Thyroid gland (tissue), 4 donors: ENCODE data around the gene ZC3H12C.

Source experiments
- POLR2A ChIP-seq, 2 donors: fragments of 450-650 bp; IDR thresholded peaks; one replicate each; pipeline ENCODE4 v1.6.1; 2017; ENCODE audit warnings: antibody characterized with exemption in 2 of 2, mild to moderate bottlenecking in 2 of 2, moderate library complexity in 1 of 2
- TF ChIP-seq, protein P1 (sequence below), 6 experiments: fragments of 200-600 bp in 3 of 6; fragments of 450-650 bp in 3 of 6; sonication (generic) in 3 of 6; IDR thresholded peaks; one replicate each; pipeline ENCODE4 v1.5.1; 2016 to 2019; ENCODE audit warnings: antibody characterized with exemption in 6 of 6, mild to moderate bottlenecking in 2 of 6, inconsistent platforms in 1 of 6, moderate library complexity in 1 of 6

DNA sequence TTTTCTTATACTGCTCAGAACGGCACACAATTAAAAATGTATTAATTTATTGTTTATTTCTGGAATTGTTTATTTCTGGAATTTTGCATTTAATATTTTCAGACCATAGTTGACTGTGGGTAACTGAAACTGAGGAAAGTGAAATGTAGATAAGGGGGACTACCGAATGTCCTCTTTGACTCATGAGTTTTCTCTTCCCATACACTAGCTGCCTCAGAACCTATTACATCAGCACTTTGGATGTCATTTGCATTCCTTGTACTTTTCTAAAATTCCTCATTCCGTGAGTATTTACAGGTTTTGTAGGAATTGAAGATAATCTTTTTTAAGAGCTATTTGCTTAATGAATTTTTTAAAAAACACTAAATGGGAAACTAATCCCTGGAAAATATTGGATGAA lies 29.8 kb downstream of the ZC3H12C start:
- TF ChIP-seq, protein P1, sequence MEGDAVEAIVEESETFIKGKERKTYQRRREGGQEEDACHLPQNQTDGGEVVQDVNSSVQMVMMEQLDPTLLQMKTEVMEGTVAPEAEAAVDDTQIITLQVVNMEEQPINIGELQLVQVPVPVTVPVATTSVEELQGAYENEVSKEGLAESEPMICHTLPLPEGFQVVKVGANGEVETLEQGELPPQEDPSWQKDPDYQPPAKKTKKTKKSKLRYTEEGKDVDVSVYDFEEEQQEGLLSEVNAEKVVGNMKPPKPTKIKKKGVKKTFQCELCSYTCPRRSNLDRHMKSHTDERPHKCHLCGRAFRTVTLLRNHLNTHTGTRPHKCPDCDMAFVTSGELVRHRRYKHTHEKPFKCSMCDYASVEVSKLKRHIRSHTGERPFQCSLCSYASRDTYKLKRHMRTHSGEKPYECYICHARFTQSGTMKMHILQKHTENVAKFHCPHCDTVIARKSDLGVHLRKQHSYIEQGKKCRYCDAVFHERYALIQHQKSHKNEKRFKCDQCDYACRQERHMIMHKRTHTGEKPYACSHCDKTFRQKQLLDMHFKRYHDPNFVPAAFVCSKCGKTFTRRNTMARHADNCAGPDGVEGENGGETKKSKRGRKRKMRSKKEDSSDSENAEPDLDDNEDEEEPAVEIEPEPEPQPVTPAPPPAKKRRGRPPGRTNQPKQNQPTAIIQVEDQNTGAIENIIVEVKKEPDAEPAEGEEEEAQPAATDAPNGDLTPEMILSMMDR (IDR thresholded peaks at IDR 0.05): no peak
- TF ChIP-seq POLR2A (IDR thresholded peaks at IDR 0.05): no peak
